ENCODE results near the gene HNRNPAB. TPM values are rescaled to one million over a fixed set of nuclear protein-coding genes. Genes with fewer than 3 reads are reported as not detected.

The HNRNPAB gene
- total and polyA plus RNA-seq, 9 of the 15 experiments (the other 6 are each of a cell fraction or from before 2014, with no cell fraction given), result 34.6 to 425 (median 236) TPM

GRCh38 chr5:178204182-178204934 is at the start of gene HNRNPAB (continued):
- TF ChIP-seq ZNF449 (CRISPR knock-in tag; IDR thresholded peaks at IDR 0.05) (no peak), C11orf30 (IDR thresholded peaks at IDR 0.05; ENCODE audit: low read depth) (peak; percentile 68), POLR2A (conservative IDR thresholded peaks at IDR 0.05) (peak; percentile 100), SMAD3 (CRISPR knock-in tag; conservative IDR thresholded peaks at IDR 0.05) (peak; percentile 62; the same call in 1 of the 2 replicates), VEZF1 (CRISPR knock-in tag; IDR thresholded peaks at IDR 0.05) (no peak), DNMT1 (IDR thresholded peaks at IDR 0.05) (no peak), ZNF717 (CRISPR knock-in tag; IDR thresholded peaks at IDR 0.05) (no peak), MEF2A (IDR thresholded peaks at IDR 0.05; ENCODE audit: control insufficient read depth, low read depth, low read length) (no peak), POLR3A (IDR thresholded peaks at IDR 0.05; ENCODE audit: borderline replicate concordance, extremely low read depth, insufficient read depth, insufficient read length) (no peak), TRIM24 (IDR thresholded peaks at IDR 0.05) (no peak), ATF2 (CRISPR knock-in tag; IDR thresholded peaks at IDR 0.05) (no peak), ZNF436 (CRISPR knock-in tag; IDR thresholded peaks at IDR 0.05) (peak; percentile 69), CREB3L1 (IDR thresholded peaks at IDR 0.05; ENCODE audit: borderline replicate concordance, low read depth) (peak; percentile 73; the same call in 1 of the 2 replicates), HLTF (IDR thresholded peaks at IDR 0.05) (no peak), ZC3H11A (IDR thresholded peaks at IDR 0.05; ENCODE audit: low read depth, low read length) (no peak; the same call in 1 of the 2 replicates), SIX5 (IDR thresholded peaks at IDR 0.05; ENCODE audit: borderline replicate concordance in 1 of 2, insufficient read depth in 1 of 2, low read depth in 1 of 2, low read length in 2 of 2) (no peak), JUNB (CRISPR knock-in tag; conservative IDR thresholded peaks at IDR 0.05) (no peak; the same call in 1 of the 2 replicates), SFPQ (IDR thresholded peaks at IDR 0.05; ENCODE audit: low read depth, low read length) (no peak), NFATC3 (IDR thresholded peaks at IDR 0.05) (no peak)

Data from K562 (cell line).